HG03565 (cell line): ENCODE data around the gene MLYCD.

Experiments used
- ATAC-seq: cut with Tn5 transposase; IDR thresholded peaks from one replicate; pipeline ENCODE4 v1.9.1; 2021; ENCODE audit warnings: mild to moderate bottlenecking, moderate library complexity; ENCODE audit not compliant: unreplicated experiment

The MLYCD gene

GRCh38 chr16:83925095-83925905 lies 26.4 kb downstream of the MLYCD start:
- ATAC-seq, result no peak

GRCh38 chr16:83925957-83926725 lies 27.2 kb downstream of the MLYCD start:
- ATAC-seq, result no peak

GRCh38 chr16:83926726-83927397 lies 27.9 kb downstream of the MLYCD start:
- ATAC-seq, result no peak

GRCh38 chr16:83928341-83929055 lies 29.6 kb downstream of the MLYCD start:
- no peak for ATAC-seq

DNA sequence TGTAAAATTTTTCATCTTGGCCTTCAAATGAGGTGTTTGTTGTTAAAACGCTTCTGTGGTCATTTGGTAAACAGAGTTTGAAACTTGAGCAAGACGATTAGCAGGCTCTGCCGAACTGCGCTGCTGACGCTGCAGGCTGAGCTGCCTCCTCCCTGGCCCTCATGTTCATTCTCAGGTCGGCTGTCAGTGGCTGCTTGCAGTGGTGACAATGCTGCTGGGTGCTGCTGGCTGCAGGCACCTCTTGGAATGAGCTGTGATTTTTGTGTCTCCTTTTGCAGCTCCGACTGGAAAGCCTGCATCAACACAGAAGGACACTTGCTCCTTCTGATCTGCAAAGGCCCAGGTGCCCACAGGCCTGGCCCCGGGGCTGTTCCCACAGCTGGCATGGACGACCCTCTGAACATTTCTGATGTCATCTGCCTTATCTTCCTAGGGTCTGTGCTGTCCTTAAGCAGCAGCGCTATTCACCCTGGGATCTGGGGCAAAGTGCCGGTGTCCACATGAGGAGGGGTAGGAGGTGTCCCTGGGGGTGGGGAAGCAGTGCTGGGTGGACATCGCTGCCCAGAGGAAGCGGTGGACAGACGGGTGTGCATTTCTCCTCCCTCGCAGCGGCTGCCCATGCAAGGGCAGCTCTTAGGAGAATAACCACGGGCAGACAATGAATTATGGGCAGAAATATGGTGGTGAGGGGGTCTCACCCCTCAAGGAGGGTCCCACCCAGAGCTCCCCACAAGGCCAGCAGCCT lies 31.1 kb downstream of the MLYCD start:
- no peak for ATAC-seq

GRCh38 chr16:83930730-83931500 lies 32.0 kb downstream of the MLYCD start:
- ATAC-seq, result no peak

DNA sequence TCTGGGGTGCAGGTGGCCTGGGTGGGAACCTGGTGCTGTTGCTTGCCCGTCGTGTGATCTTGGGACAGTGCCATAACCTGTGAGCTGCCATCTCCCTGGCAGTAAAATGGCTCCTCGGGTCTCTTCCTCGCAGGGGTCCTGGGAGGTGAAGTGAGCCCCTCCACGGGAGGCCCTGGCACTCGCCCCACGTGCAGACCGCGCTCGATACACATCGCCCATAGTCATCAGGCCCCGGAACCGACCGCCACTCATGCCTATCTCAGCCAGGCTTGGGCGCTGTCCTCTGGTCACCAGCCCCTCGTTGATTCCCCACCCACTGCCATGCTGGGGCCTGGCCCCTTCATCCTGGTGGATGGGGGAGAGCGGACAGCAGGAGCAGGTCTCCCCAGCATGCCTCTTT lies 32.6 kb downstream of the MLYCD start:
- no peak for ATAC-seq

DNA sequence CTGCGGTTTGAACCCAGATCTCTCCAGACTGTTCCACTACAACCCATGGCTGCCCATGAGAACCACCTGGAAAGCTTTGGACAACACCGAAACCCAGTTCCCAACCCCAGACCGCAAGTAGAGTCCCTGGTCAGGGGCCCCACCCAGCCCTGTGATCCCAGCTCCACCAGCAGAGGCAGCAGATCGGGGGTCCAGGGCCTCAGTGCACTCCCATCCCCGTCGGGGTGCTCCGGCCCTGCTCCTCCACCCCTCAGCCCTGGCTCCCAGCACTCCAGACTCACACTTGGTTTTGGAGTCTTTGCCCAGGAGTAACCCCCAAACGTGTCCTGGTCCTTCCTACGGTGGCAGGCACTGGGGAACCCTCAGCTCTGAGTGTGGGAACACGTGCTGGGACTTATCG lies 33.4 kb downstream of the MLYCD start:
- no peak for ATAC-seq

DNA sequence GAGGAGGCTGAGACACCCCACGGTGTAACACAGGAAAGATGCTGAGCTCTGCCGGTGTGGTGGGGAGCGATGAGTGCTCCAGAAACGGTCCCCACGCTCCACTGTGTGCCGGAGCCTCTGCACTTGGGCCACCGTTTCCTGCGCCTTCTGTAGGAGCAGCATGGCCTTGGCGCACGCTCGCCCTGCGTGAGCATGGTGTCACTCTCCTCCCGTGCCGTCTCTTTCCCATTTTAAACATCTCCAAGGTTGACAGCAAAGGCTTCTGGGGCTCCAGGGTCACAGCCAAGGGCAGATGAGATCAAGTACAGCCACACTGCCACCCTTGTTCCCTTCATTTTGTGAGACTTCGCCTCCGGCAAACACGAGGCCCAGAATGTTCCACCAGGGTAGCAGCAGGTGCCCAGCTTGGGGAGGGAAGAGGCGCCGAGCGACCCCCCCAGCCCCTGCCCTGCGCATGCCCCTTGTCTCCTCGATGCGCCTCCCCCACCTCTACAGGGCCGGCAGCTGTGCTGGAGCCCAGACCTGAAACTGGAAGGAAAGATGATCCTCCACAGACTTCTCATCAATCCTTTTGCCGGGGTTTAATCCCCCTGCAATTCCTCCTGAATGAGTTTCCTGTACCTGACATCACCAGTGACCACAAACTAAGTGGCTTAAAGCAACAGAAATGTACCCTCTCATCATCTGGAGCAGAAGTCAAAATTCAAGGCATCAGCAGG lies 34.2 kb downstream of the MLYCD start:
- no peak for ATAC-seq

DNA sequence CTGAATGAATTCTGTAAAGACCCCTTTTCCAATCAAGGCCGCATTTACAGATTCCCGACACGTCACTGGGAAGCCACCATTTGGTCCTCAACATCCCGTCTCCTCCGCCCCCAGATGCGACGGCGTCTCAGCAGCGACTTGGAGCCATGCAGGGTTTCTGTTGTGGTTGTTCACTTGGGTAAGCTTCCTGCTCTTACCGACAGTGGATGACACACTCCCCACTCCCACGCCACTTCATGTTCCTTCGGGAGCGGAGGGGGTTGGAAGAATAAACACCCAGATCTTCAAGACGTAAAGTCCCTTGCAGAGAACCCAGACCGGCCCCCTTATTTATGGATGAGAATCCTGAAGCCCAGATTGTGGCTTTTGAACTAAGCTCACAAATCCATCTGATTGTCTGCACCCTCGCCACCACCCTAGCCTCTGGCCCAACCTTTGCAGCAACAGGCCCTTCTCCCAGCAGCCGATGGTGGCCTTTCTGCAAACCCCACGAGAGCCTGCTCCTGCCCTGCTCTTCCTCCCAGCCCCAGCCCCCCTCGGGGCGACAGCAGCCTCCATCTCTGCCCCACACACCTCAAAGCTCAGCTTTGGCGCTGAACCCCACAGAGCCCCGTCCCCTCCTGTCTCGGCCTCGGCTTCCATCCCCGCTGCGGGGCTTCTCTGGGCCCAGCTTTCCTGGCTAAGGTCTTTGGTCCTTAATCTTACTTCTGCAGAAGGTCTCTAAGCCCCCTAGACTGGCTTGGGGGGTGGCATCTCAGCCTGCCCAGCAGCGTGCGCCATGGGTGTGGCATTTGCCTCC lies 35.2 kb downstream of the MLYCD start:
- ATAC-seq, result no peak

- no peak for ATAC-seq
Observed at GRCh38 chr16:83934684-83934977, 35.7 kb downstream of the MLYCD start.

DNA sequence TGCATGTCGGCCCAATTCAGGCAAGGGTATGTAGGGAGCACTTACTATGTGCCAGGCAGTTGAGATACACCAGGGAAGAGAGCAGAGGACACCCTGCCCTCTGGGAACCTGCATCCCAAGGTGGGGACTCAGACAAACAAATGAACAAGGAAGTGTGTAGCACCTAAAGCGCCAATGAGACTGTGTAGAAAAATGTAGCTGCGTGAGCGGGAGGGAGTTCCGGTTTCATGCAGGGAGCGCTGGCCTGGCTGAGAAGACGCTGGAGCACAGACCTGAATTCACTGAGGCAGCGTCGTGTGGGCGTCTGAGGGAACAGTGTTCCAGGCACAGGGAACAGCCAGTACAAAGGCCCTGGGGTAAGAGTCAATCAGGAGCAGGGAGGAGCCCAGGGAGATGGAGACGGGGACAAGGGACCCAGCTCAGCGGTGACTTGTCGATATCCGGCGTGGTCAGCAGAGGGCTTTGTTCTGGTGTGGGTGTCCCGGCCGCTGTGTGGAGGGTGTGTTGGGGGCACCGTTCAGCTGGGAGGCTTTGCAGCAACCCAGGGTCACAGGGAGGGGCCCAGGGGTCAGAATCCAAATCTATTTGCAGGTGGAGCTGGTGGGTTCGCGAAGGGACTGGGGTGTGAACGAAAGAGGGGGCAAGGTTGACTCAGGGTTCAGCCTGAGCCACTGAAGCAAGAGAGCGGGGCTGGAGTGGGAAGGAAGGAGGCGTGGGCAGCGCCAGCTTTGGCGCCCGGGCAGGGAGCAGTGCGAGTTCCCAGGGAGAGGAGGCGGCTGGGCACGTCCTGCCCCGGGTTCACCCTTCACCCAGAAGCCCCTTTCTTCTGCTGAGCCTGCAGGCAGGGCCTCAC lies 36.3 kb downstream of the MLYCD start:
- no peak for ATAC-seq

DNA sequence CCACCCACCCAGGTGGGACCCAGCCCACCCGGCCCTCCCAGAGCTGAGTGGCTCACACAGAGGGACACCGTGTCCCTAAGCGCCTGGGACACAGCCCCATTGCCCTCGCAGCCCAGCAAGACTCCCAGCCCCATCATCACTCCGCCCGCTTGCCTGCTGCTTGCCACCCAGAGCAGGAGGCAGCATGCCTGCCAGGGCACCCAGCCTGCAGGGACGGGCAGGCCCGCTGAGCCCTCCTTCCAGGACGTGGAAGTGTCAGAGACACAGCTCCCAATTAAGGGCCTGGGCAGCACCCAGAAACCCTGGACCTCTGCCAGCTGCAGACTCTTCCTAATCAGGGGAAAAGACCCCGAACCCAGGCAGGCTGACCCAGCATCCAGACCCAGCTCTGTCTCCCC lies 36.9 kb downstream of the MLYCD start:
- no peak for ATAC-seq

DNA sequence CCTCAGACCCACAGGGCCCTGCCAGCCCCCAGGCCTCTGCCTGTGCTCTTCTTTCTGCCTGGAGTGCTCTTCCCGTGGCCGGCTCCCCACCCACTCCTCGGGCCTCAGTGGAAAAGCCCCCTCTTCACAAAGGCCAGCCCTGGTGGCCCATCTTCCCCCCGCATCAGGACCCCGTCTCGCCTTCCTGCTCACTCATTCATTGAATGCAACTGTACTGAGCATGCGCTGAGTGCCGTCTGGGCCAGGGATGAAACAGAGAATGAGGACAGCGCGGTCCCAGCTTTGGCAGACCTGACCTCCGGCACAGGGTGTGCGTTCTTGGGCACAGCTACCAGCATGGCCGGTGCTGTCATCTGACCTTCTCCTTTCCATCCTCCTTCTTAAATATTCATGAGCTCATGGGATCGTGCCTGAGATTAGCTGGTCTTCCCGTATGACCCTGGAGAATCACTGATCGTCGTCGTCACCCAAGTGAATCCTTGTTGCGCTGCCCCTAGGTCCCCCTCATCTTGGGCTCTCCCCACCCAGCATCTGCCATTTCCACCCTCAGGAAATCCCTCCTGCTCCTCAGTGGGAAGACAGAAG lies 37.8 kb downstream of the MLYCD start:
- no peak for ATAC-seq

- no peak for ATAC-seq
Observed at GRCh38 chr16:83937267-83937666, 38.4 kb downstream of the MLYCD start.

DNA sequence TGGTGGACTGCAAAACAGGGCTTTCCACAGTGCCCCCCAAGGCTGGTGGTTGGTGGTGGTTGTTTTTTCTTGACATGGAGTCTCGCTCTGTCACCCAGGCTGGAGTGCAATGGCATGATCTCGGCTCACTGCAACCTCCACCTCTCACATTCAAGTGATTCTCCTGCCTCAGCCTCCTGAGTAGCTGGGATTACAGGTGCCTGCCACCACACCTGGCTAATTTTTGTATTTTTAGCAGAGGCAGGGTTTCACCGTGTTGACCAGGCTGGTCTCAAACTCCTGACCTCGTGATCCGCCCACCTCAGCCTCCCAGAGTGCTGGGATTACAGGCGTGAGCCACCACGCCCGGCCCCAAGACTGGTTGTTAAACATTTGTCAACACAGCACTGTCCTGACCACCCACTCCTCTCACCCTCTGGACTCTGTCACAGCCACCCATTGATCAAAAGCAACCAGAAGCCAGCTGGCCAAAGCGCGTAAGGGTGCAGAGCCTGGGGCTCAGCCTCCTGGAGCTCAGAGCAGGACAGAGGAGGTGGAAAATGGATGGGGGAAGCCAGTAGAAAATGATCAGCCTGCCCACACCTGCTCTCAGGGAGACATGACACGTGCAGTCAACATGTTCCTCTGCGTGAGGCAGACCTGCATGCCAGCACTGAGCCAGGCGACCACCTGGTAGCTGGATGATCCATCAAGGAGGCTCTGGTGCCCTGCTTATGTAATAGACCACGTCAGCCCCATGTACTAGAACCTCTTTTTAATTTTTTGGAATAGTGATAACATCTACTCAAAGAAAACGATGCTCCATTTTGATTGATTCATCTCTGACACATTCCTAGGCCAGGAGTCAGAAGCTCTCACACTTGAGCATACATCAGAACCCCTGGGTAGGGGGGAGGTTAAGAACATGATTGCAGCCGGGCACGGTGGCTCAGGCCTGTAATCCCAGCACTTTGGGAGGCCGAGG lies 39.3 kb downstream of the MLYCD start:
- ATAC-seq, result no peak
